DMS 273 (cell line): ENCODE results near the gene ZNF778.
"Not testable (repeated sequence)": the region's sequence is repeated elsewhere in the genome, so short reads cannot be mapped to it uniquely, and the experiment has no call there.

Experiments used
- DNase-seq: peaks from one replicate; lab custom pipeline; 2025; ENCODE audit not compliant: unreplicated experiment; lab: John Stamatoyannopoulos, UW

The ZNF778 gene

DNA sequence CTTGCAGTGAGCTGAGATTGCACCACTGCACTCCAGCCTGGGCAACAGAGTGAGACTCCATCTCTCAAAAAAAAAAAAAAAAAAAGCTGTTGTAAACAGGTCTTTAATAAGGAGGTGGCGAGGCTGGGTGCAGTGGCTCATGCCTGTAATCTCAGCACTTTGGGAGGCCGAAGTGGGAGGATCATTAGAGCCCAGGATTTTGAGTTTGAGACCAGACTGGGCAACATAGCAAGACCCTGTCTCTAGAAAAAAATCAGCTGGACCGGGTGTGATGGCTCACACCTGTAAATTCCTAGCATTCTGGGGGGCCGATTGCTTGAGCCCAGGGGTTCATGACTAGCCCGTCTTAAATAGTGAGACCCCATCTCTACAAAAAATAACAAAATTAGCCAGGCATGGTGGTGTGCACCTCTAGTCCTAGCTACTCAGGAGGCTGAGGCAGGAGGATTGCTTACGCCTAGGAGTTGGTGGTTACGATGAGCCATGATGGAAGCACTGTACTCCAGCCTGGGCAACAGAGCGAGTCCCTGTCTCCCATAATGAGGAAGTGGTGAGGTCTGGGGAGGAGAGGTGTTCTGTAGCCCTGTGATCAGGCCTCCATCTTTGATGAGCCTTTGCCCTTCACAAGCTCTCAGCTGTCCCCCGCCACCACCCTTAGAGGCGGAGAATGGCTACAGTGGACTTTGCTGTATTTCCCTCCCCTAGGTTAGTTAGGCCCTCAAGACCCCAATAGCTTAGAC, 36.2 kb downstream of the ZNF778 start:
- no peak for DNase-seq

DNA sequence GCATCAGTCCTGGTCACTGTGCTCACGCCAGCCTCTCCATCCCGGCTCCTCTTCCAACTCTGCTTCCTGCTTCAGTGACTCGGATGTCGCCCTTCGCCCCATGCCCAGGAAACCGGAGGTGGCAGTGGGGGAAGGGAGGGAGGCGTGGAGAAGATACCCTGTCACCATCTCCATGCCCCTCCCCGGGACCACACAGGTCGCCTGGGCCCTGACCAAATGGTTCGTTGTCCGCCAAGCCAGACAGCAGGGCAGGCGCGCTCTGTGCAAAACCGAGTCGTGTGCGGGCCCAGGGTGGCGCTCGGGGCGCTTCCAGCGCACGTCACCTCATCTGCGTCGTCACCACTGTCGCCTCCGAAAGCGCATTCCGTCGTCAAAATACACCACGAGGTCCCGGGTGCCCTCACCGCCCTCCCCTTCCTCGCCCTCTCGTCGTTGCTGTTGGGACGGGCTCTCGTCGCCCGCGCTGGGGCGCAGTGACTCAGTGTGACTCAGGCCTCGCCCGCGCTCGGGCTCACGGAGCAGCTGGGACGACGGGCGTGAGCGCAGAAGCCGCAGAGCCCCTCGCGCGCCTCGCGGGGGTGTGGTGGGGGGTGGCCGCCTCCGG, 39.2 kb downstream of the ZNF778 start:
- peak; percentile 67 for DNase-seq

DNA sequence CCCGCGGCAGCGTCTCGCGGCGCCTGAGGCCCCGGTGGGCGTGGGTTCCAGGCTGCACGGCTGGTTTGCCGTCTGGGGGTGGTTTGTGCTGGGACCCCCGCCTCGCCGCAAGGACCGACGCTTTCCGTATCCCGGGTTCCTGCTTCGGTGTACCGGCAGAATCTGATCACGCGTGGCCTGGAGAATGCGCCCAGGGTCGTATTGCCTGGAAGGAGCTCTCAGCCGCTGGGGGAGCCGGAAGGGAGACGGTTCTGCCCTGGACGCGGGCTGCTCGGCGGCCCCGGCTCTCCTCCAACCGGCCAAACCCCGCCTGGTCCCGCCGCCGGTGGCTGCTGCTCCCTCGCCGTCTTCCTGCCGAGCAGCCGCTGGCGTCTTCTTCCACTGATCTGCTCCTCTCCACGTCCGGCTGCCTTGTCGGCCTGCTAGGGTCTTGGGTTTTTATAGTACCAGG, 39.8 kb downstream of the ZNF778 start:
- peak; percentile 60 for DNase-seq

DNA sequence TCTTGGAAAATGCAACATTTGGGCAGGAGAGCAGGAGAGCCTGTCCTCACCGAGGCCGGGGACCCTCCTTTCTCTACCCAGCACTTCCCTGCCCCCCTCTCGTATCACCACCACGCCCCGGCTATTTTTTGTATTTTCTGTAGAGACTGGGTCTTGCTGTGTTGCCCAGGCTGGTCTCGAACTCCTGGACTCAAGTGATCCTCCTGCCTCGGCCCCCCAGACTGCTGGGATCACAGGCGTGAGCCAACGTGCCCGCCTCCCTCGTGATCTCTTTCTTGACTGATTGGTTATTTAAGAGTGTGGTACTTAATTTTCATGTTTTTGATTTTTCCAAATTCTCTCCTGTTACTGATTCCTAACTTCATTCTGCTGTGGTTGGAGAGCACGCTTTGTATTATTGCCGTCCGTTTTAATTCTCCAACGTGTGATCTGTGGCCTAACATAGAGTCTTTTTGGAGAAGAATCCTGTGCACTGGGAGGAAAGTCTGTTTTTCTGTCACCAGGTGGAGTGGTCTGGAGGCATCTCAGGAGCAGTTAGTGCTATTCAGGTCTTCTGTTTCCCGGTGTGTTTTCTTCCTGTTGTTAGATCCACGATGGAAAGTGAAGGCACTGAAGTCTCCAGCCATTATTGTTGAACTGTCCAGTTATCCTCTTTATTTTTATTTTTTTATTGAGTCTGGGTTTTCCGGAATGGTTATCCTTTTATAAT, 40.4 kb downstream of the ZNF778 start:
- peak; percentile 40 for DNase-seq

- DNase-seq, result not testable (repeated sequence)
Observed at GRCh38 chr16:89259901-89260300, 42.4 kb downstream of the ZNF778 start.

- no peak for DNase-seq
Observed at GRCh38 chr16:89261691-89262563, 44.4 kb downstream of the ZNF778 start.

DNA sequence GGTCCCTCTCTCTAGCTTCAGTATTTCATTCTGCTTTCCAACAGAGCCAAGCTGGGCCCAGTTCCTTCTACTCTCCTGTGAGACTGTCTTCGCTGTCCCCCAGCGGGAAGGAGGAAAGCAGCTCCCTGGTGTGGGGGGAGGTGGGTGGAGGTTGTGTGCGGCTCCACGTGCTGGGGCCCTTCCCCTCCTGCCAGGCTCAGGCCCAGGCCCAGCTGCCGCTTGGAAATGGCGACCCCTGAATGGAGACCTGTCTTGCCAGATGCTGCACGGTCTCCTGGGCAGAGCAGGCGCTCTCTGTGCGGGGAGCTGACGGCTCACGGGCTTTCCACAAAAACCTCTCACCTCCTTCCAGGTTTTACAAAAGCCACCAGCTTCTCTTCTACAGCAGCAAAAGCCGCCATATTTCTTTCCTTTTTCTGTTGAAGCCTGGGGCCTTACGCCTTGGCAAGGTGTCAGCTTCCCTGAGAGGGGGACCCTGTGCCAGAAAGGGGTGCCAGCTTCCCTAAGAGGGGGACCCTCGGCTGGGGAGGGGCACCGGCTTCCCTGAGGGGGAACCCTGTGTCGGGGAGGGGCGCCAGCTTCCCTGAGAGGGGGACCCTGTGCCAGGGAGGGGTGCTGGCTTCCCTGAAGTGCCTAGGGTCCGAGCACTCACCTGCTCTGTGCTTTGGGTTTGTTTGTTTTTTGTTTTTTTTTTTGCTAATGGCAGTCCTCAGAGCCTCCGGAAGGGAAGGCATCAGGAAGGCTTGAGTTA, 47.5 kb downstream of the ZNF778 start:
- no peak for DNase-seq

DNA sequence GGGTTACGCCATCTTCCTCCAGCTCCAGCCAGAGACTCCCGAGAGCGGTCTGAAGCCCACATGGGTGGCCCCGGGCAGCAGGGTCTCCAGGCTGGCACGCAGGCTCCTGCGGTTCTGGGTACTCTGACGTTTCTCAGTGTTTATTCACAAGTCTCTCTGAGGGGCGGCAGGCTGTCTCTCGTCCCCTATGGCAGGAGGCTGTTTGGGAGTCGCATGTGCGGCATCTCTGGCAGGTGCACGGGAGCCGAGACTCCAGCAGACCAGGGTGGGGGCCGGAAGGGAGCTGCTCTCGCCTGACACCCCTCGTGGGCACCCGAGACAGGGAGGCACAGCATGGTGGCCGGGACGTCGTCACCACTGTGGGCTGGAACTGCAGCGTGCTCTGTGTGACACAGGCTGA, 48.1 kb downstream of the ZNF778 start:
- no peak for DNase-seq

DNA sequence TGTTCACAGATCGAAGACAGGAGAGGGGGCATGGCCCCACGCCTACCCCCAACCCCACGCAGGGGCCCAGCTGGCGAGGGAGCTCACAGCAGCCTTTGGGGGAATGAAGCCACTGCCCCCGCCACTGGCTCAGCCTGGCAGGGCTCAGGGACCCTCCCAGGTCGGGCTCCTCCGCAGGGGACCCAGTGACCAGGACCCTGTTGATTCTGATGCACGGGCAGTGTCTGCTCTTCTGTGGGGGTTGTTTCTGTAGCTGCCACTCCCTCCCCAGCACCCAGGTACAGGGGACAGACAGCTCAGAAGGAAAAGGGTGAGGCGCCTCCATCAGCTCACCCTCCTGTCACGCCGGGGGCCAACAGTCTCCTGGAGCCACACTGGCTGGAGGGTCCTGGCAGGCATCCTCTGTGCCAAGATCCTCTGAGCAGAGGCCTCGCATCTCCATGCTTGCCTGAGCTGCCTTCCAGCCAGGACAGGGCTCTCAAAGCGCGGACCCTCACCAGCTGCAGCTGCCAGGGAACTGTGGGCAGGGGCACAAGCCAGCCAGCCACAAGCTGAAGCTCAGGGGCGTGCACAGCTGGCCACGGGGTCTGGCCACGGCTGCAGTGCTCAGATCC, 49.1 kb downstream of the ZNF778 start:
- no peak for DNase-seq

GRCh38 chr16:89267746-89268145, 50.2 kb downstream of the ZNF778 start:
- DNase-seq, result not testable (repeated sequence)

DNA sequence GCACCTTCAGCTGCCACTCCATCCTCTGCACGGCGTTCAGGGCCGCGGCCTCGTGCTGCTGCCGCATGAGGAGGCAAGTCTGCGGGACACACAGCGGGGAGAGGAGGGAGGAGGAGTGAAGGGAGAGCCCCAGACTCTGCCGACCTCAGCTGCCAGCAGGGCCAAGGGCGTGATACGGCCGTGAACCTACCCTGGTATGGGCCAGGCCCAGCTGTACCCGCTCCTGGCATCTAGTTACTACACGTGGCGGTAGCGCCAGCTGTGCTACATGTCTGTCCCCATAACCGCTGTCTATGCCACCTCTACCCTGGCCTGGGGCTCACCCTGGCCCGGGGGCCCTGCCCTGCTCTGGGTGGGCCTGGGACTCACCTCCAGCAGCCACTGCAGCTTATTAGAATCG, 51.1 kb downstream of the ZNF778 start:
- no peak for DNase-seq

GRCh38 chr16:89268987-89269735, 51.7 kb downstream of the ZNF778 start:
- DNase-seq, result no peak

DNA sequence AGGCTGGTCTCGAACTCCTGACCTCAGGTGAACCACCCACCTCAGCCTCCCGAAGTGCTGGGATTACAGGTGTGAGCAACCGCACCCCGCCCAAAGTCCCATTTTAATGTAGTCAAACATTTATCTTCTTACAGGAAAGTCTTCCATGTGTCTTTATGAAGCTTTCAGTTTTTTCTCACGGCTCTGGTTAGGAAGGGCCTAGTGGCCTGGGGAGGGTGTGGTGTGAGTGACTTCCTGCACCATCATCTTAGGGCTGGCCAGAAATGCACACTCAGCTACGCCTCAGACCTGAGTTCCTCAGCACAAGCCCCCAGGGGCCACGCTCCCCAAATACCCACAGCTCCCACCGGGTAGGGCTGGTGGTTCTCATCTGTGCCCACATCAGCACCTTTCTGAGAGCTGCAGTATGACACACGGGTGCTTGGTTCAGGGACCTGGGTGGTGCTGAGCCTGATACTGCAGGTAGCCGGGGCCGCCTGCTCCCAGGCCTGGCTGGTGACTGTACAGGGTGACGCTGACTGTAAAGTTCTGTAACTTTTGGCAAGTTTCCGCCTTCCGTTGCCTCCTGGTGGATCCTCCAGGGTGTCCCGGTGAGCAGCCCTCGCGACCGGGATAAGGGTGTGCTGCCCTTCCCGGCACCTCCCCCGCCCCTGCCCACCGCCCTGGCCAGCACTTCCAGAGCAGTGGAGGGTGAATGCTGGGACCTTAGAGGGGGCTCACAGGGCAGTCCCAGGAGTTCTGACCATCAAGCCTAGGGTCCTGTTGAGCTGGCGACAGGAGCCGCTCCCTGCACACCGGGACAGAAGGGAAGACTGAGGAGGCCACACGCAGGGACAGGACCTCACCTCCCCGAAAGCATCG, 52.5 kb downstream of the ZNF778 start:
- no peak for DNase-seq

GRCh38 chr16:89270666-89271345, 53.3 kb downstream of the ZNF778 start:
- DNase-seq, result no peak

GRCh38 chr16:89272631-89273030, 55.1 kb downstream of the ZNF778 start:
- no peak for DNase-seq

- DNase-seq, result no peak
Observed at GRCh38 chr16:89273741-89274472, 56.4 kb downstream of the ZNF778 start.
